HepG2 (cell line): ENCODE data around the gene KMT2B. TPM values are rescaled to one million over a fixed set of nuclear protein-coding genes. Genes with fewer than 3 reads are reported as not detected.

Experiments
- ARID4A ChIP-seq: sonication (generic); formaldehyde crosslinking; IDR thresholded peaks from 2 replicates; pipeline ENCODE4 v1.5.0; 2020; ENCODE audit warnings: mild to moderate bottlenecking, missing genetic modification reagents, borderline replicate concordance
- BRD4 ChIP-seq: sonication (generic); formaldehyde crosslinking; IDR thresholded peaks from 2 replicates; pipeline ENCODE4 v1.4.0; 2020; ENCODE audit warnings: missing genetic modification reagents
- FOXK2 ChIP-seq: fragments of 450-650 bp; IDR thresholded peaks from 2 replicates; pipeline ENCODE4 v1.6.1; 2016
- HDAC2 ChIP-seq: sonication (generic); formaldehyde crosslinking; IDR thresholded peaks from 2 replicates; pipeline ENCODE4 v1.4.0; 2020; ENCODE audit warnings: missing genetic modification reagents
- HDAC6 ChIP-seq: fragments of 200-600 bp; sonication (generic); IDR thresholded peaks from 2 replicates; pipeline ENCODE4 v1.7.0; 2017; ENCODE audit warnings: mild to moderate bottlenecking, antibody characterized with exemption, low read length, low read depth
- IKZF5 ChIP-seq: IDR thresholded peaks from 2 replicates; pipeline ENCODE4 v1.6.1; 2018; ENCODE audit warnings: missing genetic modification reagents, mild to moderate bottlenecking, missing compliant biosample characterization
- ISX ChIP-seq: sonication (generic); formaldehyde crosslinking; conservative IDR thresholded peaks from 2 replicates; pipeline ENCODE4 v1.5.0; 2020; ENCODE audit warnings: missing genetic modification reagents
- MTA1 ChIP-seq: sonication (generic); formaldehyde crosslinking; IDR thresholded peaks from 2 replicates; pipeline ENCODE4 v1.4.0; 2020; ENCODE audit warnings: missing genetic modification reagents, mild to moderate bottlenecking, borderline replicate concordance
- NR2F6 ChIP-seq, 2 experiments: IDR thresholded peaks; 2 replicates each; pipeline ENCODE4 v1.6.1; 2016; ENCODE audit warnings: antibody characterized with exemption in 1 of 2, mild to moderate bottlenecking in 1 of 2
- PREB ChIP-seq: sonication (generic); formaldehyde crosslinking; IDR thresholded peaks from 2 replicates; pipeline ENCODE4 v1.4.0; 2020; ENCODE audit warnings: missing genetic modification reagents
- SMAD1 ChIP-seq: sonication (generic); formaldehyde crosslinking; IDR thresholded peaks from 2 replicates; pipeline ENCODE4 v1.4.0; 2020; ENCODE audit warnings: missing genetic modification reagents, low read depth, mild to moderate bottlenecking, borderline replicate concordance
- TP53 ChIP-seq: sonication (generic); formaldehyde crosslinking; conservative IDR thresholded peaks from 2 replicates; pipeline ENCODE4 v1.4.0; 2020; ENCODE audit warnings: missing genetic modification reagents
- XBP1 ChIP-seq: sonication (generic); formaldehyde crosslinking; IDR thresholded peaks from 2 replicates; pipeline ENCODE4 v1.5.0; 2020; ENCODE audit warnings: missing genetic modification reagents
- YEATS2 ChIP-seq: sonication (generic); formaldehyde crosslinking; IDR thresholded peaks from 2 replicates; pipeline ENCODE4 v1.4.0; 2020; ENCODE audit warnings: missing genetic modification reagents, borderline replicate concordance
- ZBTB33 ChIP-seq: sonication (generic); formaldehyde crosslinking; IDR thresholded peaks from 2 replicates; pipeline ENCODE4 v1.4.0; 2020; ENCODE audit warnings: missing genetic modification reagents
- ZMYM4 ChIP-seq: sonication (generic); formaldehyde crosslinking; IDR thresholded peaks from 2 replicates; pipeline ENCODE4 v1.8.1; 2023; ENCODE audit warnings: mild to moderate bottlenecking, missing genetic modification reagents
- ZNF329 ChIP-seq: sonication (generic); formaldehyde crosslinking; IDR thresholded peaks from 2 replicates; pipeline ENCODE4 v1.9.0; 2021; ENCODE audit warnings: low read depth, mild to moderate bottlenecking, missing genetic modification reagents
- ZNF34 ChIP-seq: sonication (generic); formaldehyde crosslinking; IDR thresholded peaks from 2 replicates; pipeline ENCODE4 v1.4.0; 2020; ENCODE audit warnings: mild to moderate bottlenecking, missing genetic modification reagents, borderline replicate concordance
- ZNF383 ChIP-seq: sonication (generic); formaldehyde crosslinking; IDR thresholded peaks from 2 replicates; pipeline ENCODE4 v1.4.0; 2020; ENCODE audit warnings: missing genetic modification reagents, mild to moderate bottlenecking, borderline replicate concordance
- ZNF441 ChIP-seq: sonication (generic); formaldehyde crosslinking; IDR thresholded peaks from 2 replicates; pipeline ENCODE4 v1.7.0; 2021; ENCODE audit warnings: missing genetic modification reagents, borderline replicate concordance
- ZNF556 ChIP-seq: sonication (generic); formaldehyde crosslinking; IDR thresholded peaks from 2 replicates; pipeline ENCODE4 v1.4.0; 2020; ENCODE audit warnings: mild to moderate bottlenecking, missing genetic modification reagents, borderline replicate concordance
- ZNF782 ChIP-seq: sonication (generic); formaldehyde crosslinking; IDR thresholded peaks from 2 replicates; pipeline ENCODE4 v1.4.0; 2020; ENCODE audit warnings: missing genetic modification reagents, mild to moderate bottlenecking, borderline replicate concordance
- polyA plus RNA-seq, 8 experiments: library from polyadenylated mRNA; depleted of rRNA in 3 of 8; stranded (reverse) in 7 of 8; unstranded in 1 of 8; fragments of >200 nt; fragmentation: Illumina TruSeq in 4 of 8; extraction: Trizol in 4 of 8; gene quantifications; 2 replicates each; pipeline versions ENCODE4 v1.2.1 to v1.2.3, GENCODE V29; 2011 to 2016; ENCODE audit warnings: low read depth in 4 of 8, missing spikeins in 1 of 8, mixed read lengths in 1 of 8; ENCODE audit not compliant: insufficient read depth in 1 of 8
- total RNA-seq, 5 experiments: library from RNA; depleted of rRNA; stranded (reverse); fragments of >200 nt; fragmentation: Illumina TruSeq; extraction: Trizol; gene quantifications; 2 replicates each; pipeline ENCODE4 v1.2.3, GENCODE V29; 2016; ENCODE audit warnings: low read depth in 1 of 5

The KMT2B gene
- total and polyA plus RNA-seq, 2 of the 13 experiments (the other 11 are each of a cell fraction or from before 2014, with no cell fraction given) = 6.2 to 16.9 TPM

- no peak for TF ChIP-seq ZNF782 (CRISPR knock-in tag)
- TF ChIP-seq ZNF556 (CRISPR knock-in tag) = peak; percentile 33; the same call in 1 of the 2 replicates
- no peak for TF ChIP-seq NR2F6 (IDR thresholded peaks at IDR 0.05)
- TF ChIP-seq NR2F6 (CRISPR knock-in tag; IDR thresholded peaks at IDR 0.05) = no peak
- TF ChIP-seq FOXK2 = no peak
- TF ChIP-seq ZNF329 (CRISPR knock-in tag) = no peak
- TF ChIP-seq PREB (CRISPR knock-in tag) = no peak
- TF ChIP-seq ARID4A (CRISPR knock-in tag) = 0 out of 2 replicates have a peak, but pooled peaks have one; percentile 41
- no peak for TF ChIP-seq MTA1 (CRISPR knock-in tag)
- TF ChIP-seq SMAD1 = no peak; the same call in 1 of the 2 replicates
- TF ChIP-seq ZBTB33 (CRISPR knock-in tag) = no peak
- TF ChIP-seq IKZF5 = no peak
- no peak for TF ChIP-seq BRD4 (CRISPR knock-in tag)
- TF ChIP-seq HDAC6 = no peak
- TF ChIP-seq ZNF34 = no peak
- TF ChIP-seq YEATS2 (CRISPR knock-in tag) = no peak
- TF ChIP-seq ZNF383 = no peak
- no peak for TF ChIP-seq HDAC2 (CRISPR knock-in tag)
- TF ChIP-seq ZMYM4 = no peak
- no peak for TF ChIP-seq ISX (CRISPR knock-in tag)
- TF ChIP-seq XBP1 (CRISPR knock-in tag) = no peak
- no peak for TF ChIP-seq TP53
- TF ChIP-seq ZNF441 (CRISPR knock-in tag) = no peak
Measured at GRCh38 chr19:35745328-35746086, 27.7 kb downstream of the KMT2B start, which contains the start of the genes PSENEN and U2AF1L4 (continued).
